Head of caudate nucleus (tissue), 42 donors: ENCODE results near the gene CLDND2.

ENCODE experiments used
- DNase-seq, 42 donors: peaks; one replicate each; pipeline versions ENCODE4 v3.0.0 to v3.0.0-alpha.2; 2020 to 2021; ENCODE audit warnings: mixed read lengths in 7 of 42
- intact Hi-C: fragments of 100-400 bp; cut with DNase I; formaldehyde crosslinking; loops from one replicate; pipeline ENCODE4 v1.15.0; 2022

Gene CLDND2

DNA sequence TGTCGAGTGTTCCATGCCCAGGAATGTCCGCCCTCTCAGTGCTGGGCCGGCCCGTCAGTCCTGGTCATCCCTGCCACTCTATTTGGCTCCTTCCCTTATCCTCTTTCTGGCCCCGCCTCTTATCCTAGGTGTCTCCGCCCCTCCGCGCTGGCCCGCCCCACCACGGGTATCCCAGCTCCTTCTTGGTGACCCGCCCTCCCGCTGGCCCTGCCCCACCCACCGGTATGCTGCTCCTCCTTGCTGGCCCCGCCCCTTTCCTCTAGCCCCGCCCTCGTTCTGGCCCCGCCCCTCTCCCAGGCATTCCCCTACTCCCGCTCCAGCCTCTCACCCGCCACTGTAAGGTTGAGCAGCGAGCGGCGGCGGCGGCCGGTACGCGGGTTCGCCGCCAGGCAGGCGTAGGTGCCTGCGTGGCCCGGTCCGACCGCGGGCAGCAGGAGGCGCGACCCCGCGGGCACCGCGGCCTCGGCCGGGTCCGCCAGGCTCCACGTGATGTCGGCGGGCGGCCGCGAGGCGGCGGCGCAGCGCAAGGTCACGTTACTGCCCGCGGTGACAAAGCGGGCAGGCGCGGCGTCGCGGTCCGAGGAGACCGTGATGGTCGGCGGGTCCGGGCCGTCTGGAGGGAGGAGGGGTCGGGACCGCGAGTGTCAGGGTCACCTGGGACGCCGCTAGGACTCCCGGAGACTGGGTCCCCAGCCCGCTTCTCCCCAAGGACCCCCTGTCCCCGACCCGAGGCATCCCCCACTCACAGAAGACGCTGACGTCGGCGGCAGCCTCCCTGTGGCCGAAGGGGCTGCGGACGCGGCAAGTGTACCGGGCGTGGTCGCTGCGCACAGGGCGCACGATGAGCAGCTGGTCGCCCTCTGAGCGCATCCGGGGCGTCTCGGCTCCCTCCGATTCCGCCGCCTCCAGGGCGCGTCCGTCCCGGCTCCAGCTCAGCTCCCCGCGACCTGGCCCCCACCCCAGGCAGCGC, 28.8 kb downstream of the CLDND2 start:
- peak; percentile 83 to 99 (median 95) for DNase-seq
- intact Hi-C loops, result no loop called here

DNA sequence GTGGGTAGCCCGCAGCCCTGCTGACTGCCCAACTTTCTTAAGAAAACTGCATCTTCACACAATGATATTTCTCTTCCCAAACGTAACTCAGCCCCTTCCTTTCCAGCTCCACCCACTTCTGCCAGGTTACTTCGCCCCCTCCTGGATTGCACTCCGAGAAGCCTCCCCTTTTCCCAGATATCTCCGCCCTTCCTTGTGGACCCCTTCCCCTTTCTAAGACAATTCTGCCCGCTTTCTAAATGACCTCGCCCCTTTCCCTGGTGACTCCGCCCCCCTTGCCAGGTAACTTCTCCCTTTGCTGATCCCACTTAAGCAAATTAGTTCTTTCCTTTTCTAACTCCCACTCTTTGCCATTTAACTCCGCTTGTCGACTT, 29.5 kb downstream of the CLDND2 start:
- DNase-seq, result no peak

DNA sequence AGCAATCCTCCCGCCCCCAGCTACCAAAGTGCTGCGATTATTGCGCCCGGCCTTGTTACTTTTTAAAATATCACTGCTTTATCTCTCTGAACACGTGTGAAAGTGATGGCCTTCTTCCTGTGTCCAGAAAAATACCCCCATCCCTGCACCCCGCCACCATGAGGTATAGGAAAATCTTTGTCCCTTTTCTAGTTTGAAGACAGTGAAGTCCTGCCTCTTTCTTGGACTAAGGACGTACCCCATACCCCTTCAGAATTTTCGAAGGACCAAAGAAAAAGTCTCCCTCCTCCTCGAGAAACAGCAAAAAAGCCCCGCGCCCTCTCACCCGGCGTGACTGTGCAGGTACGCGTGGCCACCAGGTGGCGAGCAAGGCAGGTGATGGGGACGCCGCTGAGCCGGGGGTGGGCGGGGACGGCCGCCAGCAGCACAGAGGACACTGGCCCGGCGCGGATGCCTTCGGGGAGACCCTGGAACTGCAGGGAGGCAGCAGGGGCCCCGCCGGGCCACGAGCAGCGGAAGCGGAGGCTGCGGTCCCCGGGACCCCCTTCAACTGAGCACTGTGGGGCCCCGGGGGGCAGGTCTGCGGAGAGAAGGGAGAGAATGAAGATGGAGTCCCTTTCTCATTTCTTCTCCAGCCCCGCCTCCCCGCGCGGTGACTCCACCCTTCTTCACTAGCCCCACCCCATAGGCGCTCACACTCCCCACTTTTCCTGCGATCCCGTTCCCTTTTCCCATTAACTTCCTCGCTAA, 30.1 kb downstream of the CLDND2 start:
- DNase-seq, result peak; percentile 56 to 89 (median 79)
- intact Hi-C loops, result no loop called here

More for the DNA sequence above, 29.5 kb downstream of the CLDND2 start:
- intact Hi-C loops, result no loop called here

DNA sequence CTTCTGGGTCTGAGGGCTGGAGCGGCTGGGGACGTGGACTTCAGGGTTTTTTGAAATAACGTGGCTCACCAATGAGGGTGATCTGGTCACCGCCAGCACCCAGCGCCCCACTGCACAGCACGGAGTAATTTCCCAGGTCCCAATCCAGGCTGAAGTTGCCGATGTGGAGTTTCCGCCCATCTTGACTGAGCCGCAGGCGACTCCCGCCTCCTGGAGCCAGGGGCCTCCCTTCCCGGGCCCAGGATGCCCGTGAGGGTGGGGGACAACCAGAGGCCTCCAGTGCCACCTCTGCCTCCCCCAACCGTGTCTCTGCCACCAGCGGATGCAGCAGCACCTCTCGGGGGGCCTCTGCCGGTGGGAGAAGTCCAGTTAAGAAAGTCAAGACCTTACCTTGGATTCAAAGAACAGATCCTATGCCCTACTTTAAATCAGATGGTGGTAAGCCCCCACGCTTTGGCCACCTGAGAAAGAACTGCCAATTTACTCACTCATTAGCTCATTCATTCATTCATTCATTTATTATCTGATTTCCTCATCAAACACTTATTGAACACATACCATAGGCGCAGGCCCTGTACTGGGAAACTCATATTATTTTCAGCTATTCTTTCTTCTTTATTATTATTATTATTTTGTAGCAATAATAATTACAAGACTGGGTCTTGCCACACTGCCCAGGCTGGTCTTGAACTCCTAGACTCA, 30.8 kb downstream of the CLDND2 start:
- DNase-seq, result no peak
- intact Hi-C loops, result no loop called here

DNA sequence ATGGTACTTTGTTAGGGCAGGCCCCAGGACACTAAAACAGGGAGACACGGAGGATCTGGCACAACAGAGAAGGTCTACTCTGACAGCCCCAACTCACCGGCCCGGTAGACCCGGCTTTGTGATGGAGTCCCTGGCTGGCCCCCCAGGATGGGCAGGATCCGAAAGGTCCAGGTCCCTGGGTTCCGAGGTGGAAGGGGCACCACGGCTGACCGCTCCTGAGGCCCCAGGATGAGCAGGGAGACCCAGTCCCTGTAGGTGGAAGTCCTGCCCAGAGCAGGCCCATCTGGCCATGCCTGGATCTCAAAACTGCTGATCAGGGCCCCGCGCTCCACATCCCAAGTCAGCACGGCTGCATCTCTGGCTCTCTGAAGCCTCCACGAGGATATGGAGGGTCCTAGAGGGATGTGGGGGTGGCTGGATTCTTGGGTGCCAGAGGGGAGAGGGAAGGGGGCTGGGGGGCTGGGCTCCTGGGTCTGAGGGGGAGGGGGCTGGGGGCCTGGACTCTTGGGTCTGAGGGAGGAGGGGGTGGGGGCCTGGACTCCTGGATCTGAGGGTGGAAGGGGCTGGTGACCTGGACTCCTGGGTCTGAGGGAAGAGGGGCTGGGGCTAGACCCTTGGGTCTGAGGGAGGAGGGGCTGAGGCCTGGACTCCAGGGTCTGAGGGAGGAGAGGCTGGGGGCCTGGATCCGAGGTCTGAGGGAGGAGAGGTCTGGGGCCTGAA, 31.5 kb downstream of the CLDND2 start:
- intact Hi-C loops, result no loop called here
- no peak for DNase-seq

DNA sequence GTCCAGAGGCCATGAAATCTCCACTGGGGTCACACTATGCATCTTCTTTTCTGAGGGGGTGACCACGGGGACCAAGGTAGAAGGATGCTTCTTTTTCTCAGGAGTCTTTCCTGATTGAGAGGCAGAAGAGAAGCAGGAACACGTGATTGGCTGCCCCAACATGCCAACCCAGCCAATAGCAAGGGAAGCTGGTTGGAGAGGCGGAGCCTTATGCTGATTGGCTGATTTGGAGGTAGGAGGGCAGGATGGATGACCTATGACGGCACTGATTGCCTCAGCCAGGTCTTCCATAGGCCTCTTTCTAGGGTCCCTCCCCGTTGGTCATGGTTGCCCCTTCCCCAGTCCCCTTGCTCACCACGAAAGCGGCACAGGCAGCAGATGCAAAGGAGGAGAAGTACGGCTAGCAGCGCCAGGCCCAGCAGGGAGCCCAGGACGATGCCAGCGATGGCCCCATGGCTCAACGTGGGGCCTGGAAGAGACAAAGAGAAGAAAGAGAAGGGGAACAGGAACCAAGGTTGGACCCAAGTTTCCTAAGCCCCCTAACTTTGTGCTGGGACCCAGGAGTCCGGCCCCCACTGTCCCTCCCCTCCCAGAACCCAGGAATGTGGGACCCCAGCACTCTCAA, 34.9 kb downstream of the CLDND2 start:
- intact Hi-C loops, result no loop called here
- no peak for DNase-seq

DNA sequence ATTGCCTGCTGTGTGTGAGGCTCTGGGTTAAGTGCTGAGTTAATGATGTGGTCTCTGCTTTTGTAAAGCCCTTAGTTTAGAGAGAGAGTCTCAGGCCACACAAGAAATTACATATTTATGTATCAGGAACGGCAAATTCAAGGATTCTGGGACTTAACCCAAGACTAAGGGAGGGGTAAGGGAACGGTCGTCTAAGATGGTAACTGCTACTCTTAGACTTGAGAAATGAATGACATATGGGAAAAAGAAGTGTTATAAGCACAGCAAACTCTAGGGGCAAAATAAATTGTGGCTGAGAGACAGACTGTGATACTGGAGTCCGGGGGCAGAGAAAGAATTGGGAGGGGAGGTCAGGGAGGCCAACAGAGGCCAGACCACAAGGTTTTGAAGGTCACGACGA, 37.1 kb downstream of the CLDND2 start:
- no peak for DNase-seq
- intact Hi-C loops, result no loop called here

DNA sequence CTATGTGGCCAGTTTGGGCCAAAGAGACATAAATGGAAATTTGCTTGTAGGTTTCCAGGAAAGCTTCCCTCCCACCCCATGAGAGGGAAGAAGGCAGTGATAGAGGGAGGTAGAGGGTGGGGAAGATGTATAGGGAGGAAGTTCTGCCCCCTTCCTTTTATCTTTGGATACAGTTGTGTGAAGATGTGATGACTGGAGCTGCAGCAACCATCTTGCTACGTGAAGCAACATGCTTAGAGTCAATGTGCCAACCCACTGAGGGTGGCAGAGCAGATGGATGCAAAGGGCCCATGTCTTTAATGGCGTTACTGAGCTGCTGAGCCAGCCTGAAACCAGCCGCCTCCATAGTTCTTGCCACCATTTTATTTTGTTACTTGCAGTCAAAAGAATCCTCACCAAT, 37.6 kb downstream of the CLDND2 start:
- intact Hi-C loops, result no loop called here

DNA sequence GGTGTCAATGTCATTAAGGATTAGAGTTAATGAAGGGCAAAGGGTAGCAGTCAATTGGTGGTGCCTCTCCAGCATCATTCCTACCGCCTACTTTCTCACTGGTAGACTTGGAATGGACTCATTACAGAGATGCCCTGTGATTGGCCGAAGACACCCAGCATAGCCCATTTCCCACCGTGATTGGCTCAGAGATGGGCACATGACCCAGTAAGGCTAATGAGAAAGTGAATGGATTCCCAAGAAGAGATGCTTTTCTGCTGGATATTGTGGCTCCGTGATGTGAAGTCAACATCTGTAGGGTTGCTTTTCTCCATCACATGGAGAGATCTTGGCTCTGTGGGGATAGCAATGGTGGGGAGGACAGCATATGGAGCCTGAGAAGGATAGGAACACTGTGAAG, 38.4 kb downstream of the CLDND2 start:
- no peak for DNase-seq
- intact Hi-C loops, result no loop called here

More for the DNA sequence above, 37.6 kb downstream of the CLDND2 start:
- DNase-seq, result no peak

DNA sequence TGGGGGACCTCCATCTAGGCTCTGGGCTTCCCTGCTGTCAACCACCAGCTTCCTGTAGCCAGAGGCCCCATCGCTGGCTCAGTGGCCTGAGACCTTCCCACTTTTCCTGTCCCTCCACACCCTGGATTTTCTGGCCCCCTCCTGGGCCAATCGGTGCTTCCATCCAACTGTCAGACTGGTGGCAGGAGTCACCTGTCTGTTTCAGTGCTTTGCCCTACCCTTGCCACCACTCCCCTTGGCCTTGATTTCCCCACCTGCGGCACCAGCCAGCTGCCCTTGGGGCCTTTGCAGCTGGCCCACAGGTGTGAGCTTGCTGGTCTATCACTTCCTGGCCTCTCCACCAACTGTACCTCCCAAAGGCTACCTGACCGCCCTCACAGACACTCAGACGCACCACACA, 39.4 kb downstream of the CLDND2 start:
- DNase-seq, result peak in 1 of 42 donors; percentile 7
- intact Hi-C loops, result no loop called here

DNA sequence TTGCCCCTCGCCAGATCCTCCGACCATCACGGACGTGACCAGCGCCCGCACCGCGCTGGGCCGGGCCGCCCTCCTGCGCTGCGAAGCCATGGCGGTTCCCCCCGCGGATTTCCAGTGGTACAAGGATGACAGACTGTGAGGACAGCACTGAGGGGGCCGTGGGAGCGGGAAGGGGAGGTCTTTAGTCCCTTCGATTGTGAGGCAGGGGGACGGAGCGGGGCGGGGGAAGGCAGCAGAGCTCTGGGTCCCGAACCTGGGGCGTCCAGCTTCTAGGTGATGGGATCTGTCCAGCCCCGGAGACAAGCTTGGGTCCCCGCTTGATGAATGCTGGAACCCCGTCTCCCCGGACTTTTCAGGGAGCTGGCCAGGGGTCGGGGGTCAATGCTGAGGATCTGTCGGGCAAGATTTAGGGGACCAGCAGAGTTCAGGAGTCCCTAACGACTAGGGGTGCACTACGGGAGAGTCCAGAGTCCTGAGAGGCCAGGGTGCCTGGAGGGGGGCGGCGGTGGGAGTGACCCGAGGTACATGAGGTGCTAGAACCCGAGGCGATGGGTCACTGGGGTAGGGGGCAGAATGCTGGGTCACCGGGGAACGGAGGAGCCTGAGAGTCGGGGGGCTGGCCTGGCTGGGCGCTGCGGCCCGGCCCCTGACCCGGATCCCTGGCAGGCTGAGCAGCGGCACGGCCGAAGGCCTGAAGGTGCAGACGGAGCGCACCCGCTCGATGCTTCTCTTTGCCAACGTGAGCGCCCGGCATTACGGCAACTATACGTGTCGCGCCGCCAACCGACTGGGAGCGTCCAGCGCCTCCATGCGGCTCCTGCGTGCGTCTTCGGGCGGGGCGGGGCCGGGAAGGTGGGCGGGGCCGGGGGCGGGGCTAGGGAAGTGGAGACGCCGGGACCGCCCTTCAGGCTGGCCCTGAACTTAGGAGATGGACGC, 41.5 kb downstream of the CLDND2 start:
- peak in 6 of 42 donors; percentile 15 to 46 (median 34) for DNase-seq
- intact Hi-C loops, result no loop called here

DNA sequence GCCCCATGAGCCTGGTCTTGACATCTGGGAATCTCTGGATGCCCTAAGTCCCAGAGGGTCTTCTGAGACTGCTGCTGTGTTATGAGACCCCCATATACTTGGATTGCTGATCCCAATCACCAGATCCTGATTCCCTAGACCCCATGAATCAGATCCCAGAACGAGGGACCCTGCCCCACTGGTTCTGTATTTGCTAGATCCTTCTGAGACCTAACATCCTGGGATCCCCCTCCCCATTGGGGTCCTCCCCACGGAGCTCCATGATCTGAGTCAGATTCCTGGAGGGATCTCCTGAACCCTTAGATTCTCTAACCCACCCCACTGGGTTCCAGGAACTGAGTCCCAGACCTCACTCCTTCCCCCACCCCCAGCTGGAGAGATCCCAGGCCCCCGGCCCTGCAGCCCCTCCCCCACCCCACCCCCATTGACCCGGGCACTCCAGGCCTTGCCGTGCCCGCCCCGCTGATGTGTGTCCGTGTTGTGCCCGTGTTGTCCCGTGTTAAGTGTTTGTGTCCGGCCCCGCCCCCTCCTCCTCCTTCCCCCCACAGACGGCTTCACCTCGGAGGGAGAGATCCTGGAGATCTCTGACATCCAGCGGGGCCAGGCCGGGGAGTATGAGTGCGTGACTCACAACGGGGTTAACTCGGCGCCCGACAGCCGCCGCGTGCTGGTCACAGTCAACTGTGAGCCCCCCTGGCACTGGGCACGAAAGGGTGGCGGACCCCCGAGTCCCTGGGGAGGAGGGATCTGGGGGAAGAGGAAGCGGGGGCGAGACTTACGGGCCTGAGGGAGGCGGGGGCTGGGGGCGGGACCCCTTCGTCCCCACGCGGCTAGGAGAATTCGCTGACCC, 42.4 kb downstream of the CLDND2 start:
- no peak for DNase-seq
- intact Hi-C loops, result no loop called here

DNA sequence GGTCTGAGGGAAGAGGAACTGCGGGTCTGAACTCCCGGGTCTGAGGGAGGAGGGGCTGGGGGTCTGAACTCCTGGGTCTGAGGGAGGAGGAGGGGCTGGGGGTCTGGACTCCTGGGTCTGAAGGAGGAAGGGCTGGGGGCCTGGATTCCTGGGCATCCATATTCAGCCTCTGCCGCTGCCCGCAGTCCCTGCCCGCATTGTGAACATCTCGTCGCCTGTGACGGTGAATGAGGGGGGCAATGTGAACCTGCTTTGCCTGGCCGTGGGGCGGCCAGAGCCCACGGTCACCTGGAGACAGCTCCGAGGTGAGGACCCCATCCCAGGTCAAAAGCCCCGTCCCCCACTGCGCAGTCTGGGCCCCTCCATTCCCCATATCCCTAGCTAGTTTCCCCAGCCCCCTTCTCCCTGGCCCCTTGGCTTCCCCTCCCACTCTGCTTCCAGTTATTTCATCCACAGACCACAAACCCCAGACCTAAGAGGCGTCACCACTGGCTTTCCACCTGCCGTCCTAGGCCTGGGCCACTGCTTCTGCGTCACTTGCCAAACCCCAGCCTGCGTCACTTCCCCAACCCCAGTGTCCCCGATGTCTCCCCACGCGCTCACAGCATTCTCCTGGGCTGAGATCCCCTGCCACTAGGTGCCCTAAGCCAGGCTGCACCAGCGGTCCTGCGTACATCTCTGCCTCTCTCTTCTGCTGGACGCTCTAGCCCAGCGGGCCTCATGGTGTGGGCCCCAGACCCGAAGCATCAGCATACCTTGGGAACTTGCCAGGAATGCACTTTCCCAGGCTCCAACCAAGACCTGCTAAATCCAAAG, 43.4 kb downstream of the CLDND2 start:
- peak in 1 of 42 donors; percentile 20 for DNase-seq
- intact Hi-C loops, result no loop called here

DNA sequence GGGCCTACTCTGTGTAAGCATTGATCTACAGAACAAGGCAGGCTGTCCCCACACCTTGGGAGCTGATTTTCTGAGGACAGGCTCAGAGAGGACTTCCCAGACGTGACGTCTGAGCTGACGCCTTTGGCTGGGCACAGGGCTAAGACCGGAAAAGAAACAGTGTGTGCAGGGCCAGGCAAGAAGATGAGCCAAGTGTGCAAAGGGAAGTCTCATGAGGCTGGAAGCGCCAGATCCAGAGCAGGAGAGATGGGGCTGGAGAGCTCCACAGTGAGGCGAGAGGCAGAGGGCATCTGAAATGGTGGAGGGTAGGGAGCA, 44.7 kb downstream of the CLDND2 start:
- DNase-seq, result no peak
- intact Hi-C loops, result no loop called here

DNA sequence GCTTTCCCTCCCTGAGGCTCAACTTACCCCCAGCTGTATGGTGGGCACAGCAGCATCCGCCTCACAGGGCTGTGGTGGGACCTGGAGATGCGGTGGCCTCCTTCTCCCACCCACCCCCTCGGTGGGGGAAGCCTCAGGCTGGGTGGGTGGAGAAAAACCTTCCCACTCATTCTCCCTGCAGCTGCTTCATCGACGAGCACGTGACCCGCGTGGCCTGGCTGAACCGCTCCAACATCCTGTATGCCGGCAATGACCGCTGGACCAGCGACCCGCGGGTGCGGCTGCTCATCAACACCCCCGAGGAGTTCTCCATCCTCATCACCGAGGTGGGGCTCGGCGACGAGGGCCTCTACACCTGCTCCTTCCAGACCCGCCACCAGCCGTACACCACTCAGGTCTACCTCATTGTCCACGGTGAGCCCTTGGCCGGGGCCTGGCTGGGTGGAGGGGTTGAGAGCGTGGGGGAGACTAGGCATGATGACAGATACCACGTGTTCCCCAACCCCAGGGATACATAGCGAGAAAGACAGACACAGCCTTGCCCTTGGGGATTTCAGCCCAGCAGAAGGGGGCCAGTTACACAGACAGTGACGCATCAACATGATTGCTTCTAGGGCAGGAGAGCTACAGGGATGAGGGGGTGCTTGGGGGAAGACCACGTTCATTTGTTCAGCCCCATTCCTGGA, 45.2 kb downstream of the CLDND2 start:
- intact Hi-C loops, result no loop called here
- no peak for DNase-seq
